ENCODE results near the gene ZDHHC22. TPM values are rescaled to one million over a fixed set of nuclear protein-coding genes. Genes with fewer than 3 reads are reported as not detected.

Gene ZDHHC22
- total RNA-seq, 1 donor from 2014 or later = 77.3 TPM

GRCh38 chr14:77131871-77132486, 9.6 kb downstream of the ZDHHC22 start:
- DNase-seq = no peak
- Mint-ChIP-seq H3K9me3 (ENCODE audit: unreplicated experiment) (peaks cover 7% of the 10 kb centered on the region), H3K4me3 (ENCODE audit: unreplicated experiment) (no peak overlapping the region), H3K36me3 (ENCODE audit: unreplicated experiment) (no peaks in the 10 kb centered on the region), H3K4me1 (ENCODE audit: low read depth, unreplicated experiment) (peaks cover 25% of the 10 kb centered on the region), H3K27ac (ENCODE audit: unreplicated experiment) (no peak overlapping the region), H3K27me3 (ENCODE audit: unreplicated experiment) (peaks cover 13% of the 10 kb centered on the region)
- TF ChIP-seq, protein P1, sequence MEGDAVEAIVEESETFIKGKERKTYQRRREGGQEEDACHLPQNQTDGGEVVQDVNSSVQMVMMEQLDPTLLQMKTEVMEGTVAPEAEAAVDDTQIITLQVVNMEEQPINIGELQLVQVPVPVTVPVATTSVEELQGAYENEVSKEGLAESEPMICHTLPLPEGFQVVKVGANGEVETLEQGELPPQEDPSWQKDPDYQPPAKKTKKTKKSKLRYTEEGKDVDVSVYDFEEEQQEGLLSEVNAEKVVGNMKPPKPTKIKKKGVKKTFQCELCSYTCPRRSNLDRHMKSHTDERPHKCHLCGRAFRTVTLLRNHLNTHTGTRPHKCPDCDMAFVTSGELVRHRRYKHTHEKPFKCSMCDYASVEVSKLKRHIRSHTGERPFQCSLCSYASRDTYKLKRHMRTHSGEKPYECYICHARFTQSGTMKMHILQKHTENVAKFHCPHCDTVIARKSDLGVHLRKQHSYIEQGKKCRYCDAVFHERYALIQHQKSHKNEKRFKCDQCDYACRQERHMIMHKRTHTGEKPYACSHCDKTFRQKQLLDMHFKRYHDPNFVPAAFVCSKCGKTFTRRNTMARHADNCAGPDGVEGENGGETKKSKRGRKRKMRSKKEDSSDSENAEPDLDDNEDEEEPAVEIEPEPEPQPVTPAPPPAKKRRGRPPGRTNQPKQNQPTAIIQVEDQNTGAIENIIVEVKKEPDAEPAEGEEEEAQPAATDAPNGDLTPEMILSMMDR (IDR thresholded peaks at IDR 0.05; ENCODE audit: partially characterized antibody, unreplicated experiment) = no peak

DNA sequence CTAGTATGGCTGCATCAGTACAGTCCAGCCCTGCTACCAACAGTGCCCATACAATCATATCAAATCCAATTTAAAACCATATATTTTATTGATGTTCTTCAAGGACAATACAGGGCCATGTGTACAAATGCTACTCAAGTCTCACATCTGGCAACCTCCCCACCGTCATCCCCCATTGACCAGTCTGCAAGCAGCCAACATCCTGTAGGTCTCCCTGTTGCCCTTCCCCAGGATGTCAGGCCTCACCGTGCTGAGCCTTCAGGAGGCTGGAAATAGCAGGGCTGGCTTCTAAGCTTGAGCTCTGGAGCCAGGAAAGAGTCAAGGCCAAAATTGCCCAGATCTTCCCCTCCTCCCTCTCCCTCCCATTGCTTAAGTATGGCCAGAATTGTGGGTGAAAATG, 10.4 kb downstream of the ZDHHC22 start:
- TF ChIP-seq, protein P1 (IDR thresholded peaks at IDR 0.05; ENCODE audit: partially characterized antibody, unreplicated experiment) = no peak
- DNase-seq = no peak
- Mint-ChIP-seq H3K36me3 (ENCODE audit: unreplicated experiment) (no peaks in the 10 kb centered on the region), H3K27ac (ENCODE audit: unreplicated experiment) (no peak overlapping the region), H3K9me3 (ENCODE audit: unreplicated experiment) (peaks cover 7% of the 10 kb centered on the region), H3K4me3 (ENCODE audit: unreplicated experiment) (no peak overlapping the region), H3K27me3 (ENCODE audit: unreplicated experiment) (peaks cover 13% of the 10 kb centered on the region), H3K4me1 (ENCODE audit: low read depth, unreplicated experiment) (peaks cover 25% of the 10 kb centered on the region)

- Mint-ChIP-seq H3K4me1 (ENCODE audit: low read depth, unreplicated experiment) (peaks cover 28% of the 10 kb centered on the region), H3K9me3 (ENCODE audit: unreplicated experiment) (peaks cover 8% of the 10 kb centered on the region), H3K4me3 (ENCODE audit: unreplicated experiment) (no peak overlapping the region), H3K36me3 (ENCODE audit: unreplicated experiment) (no peaks in the 10 kb centered on the region), H3K27me3 (ENCODE audit: unreplicated experiment) (peaks cover 13% of the 10 kb centered on the region), H3K27ac (ENCODE audit: unreplicated experiment) (no peak overlapping the region)
- TF ChIP-seq, protein P1 (IDR thresholded peaks at IDR 0.05; ENCODE audit: partially characterized antibody, unreplicated experiment) = no peak
- DNase-seq = no peak
Observed at GRCh38 chr14:77130386-77130785, 11.2 kb downstream of the ZDHHC22 start.

GRCh38 chr14:77128414-77128891, 13.1 kb downstream of the ZDHHC22 start:
- peaks cover 27% of the 10 kb centered on the region for H3K4me1 Mint-ChIP-seq (ENCODE audit: low read depth, unreplicated experiment)
- TF ChIP-seq, protein P1 (IDR thresholded peaks at IDR 0.05; ENCODE audit: partially characterized antibody, unreplicated experiment) = no peak
- peaks cover 8% of the 10 kb centered on the region for H3K27me3 Mint-ChIP-seq (ENCODE audit: unreplicated experiment)
- H3K27ac Mint-ChIP-seq (ENCODE audit: unreplicated experiment) = no peak overlapping the region
- no peak for DNase-seq
- no peaks in the 10 kb centered on the region for H3K36me3 Mint-ChIP-seq (ENCODE audit: unreplicated experiment)
- H3K4me3 Mint-ChIP-seq (ENCODE audit: unreplicated experiment) = no peak overlapping the region
- H3K9me3 Mint-ChIP-seq (ENCODE audit: unreplicated experiment) = peaks cover 9% of the 10 kb centered on the region

DNA sequence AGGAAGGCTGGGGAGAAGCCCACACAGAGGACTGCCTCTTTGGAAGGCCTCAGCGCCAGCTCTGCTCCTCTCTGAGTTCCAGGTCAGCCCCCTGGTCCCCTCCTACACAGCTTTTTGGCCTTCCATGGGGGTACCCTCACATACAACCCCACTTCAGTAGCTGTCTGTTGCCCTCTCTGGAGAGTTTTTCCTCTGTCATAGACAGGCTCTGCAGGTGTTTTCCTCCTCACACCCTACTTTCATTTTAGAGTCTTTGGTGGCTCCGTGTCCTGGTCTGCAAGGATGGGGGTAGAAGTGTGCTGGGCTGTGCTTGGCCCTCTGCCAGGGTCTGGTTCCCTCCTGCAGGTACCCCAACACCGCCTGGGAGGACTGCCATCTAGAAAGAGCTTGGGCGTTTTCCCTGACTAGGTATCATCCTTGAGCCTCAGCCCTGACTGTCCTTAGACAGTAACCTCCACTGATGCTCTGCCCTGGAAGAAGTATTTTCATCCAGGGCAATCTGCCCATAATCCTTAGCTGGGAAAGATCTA, 15.1 kb downstream of the ZDHHC22 start:
- H3K36me3 Mint-ChIP-seq (ENCODE audit: unreplicated experiment) = no peaks in the 10 kb centered on the region
- H3K4me3 Mint-ChIP-seq (ENCODE audit: unreplicated experiment) = no peak overlapping the region
- TF ChIP-seq, protein P1 (IDR thresholded peaks at IDR 0.05; ENCODE audit: partially characterized antibody, unreplicated experiment) = no peak
- DNase-seq = no peak
- no peak overlapping the region for H3K27ac Mint-ChIP-seq (ENCODE audit: unreplicated experiment)
- H3K27me3 Mint-ChIP-seq (ENCODE audit: unreplicated experiment) = peaks cover 5% of the 10 kb centered on the region
- H3K9me3 Mint-ChIP-seq (ENCODE audit: unreplicated experiment) = peaks cover 6% of the 10 kb centered on the region
- H3K4me1 Mint-ChIP-seq (ENCODE audit: low read depth, unreplicated experiment) = peaks cover 34% of the 10 kb centered on the region
